Breast epithelium (tissue), 3 donors: ENCODE measurements around the gene ATP8B1.

Experiments
- POLR2A ChIP-seq: fragments of 450-650 bp; IDR thresholded peaks from one replicate; pipeline ENCODE4 v1.6.1; 2016; ENCODE audit warnings: antibody characterized with exemption, mild to moderate bottlenecking, moderate library complexity
- POLR2AphosphoS5 ChIP-seq, 3 donors: sonication (generic); formaldehyde crosslinking; IDR thresholded peaks; one replicate each; pipeline ENCODE4 v1.6.1; 2017; ENCODE audit warnings: antibody characterized with exemption in 3 of 3
- TF ChIP-seq, protein P1 (sequence below), 3 donors: fragments of 450-650 bp; IDR thresholded peaks; one replicate each; pipeline ENCODE4 v1.5.1; 2016 to 2017; ENCODE audit warnings: antibody characterized with exemption in 3 of 3, mild to moderate bottlenecking in 3 of 3, moderate library complexity in 3 of 3

DNA sequence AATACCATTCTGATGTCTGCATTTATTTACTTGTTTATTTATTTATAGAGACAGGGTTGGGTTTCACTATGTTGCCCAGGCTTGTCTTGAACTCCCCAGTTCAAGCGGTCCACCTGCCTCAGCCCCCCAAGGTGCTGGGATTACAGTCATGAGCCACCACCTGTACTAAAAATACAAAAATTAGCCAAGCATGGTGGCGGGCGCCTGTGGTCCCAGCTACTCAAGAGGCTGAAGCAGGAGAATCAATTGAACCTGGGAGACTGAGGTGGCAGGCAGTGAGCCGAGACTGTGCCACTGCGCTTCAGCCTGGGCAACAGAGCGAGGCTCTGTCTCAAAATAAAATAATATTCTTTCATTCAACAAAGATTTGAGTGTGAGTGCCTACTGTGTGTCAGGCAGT lies 2.0 kb upstream of the ATP8B1 start:
- TF ChIP-seq POLR2AphosphoS5 (IDR thresholded peaks at IDR 0.05), result no peak
- TF ChIP-seq, protein P1, sequence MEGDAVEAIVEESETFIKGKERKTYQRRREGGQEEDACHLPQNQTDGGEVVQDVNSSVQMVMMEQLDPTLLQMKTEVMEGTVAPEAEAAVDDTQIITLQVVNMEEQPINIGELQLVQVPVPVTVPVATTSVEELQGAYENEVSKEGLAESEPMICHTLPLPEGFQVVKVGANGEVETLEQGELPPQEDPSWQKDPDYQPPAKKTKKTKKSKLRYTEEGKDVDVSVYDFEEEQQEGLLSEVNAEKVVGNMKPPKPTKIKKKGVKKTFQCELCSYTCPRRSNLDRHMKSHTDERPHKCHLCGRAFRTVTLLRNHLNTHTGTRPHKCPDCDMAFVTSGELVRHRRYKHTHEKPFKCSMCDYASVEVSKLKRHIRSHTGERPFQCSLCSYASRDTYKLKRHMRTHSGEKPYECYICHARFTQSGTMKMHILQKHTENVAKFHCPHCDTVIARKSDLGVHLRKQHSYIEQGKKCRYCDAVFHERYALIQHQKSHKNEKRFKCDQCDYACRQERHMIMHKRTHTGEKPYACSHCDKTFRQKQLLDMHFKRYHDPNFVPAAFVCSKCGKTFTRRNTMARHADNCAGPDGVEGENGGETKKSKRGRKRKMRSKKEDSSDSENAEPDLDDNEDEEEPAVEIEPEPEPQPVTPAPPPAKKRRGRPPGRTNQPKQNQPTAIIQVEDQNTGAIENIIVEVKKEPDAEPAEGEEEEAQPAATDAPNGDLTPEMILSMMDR (IDR thresholded peaks at IDR 0.05), result no peak
- no peak for TF ChIP-seq POLR2A
